GM18502 (cell line): Measurements from ENCODE around the gene SETX.

ENCODE experiments used
- ATAC-seq: cut with Tn5 transposase; IDR thresholded peaks from one replicate; pipeline ENCODE4 v1.9.1; 2021; ENCODE audit warnings: mild to moderate bottlenecking; ENCODE audit not compliant: unreplicated experiment, poor library complexity

Gene SETX

GRCh38 chr9:132242621-132243155 is 112.1 kb downstream of the SETX start:
- ATAC-seq: no peak

- peak; percentile 11 for ATAC-seq
Measured at GRCh38 chr9:132241840-132242620, 112.8 kb downstream of the SETX start.

GRCh38 chr9:132241483-132241839 is 113.3 kb downstream of the SETX start:
- peak; percentile 9 for ATAC-seq

- ATAC-seq: peak; percentile 74
Measured at GRCh38 chr9:132240841-132241482, 113.8 kb downstream of the SETX start.

- ATAC-seq: no peak
Measured at GRCh38 chr9:132239999-132240840, 114.6 kb downstream of the SETX start.

- no peak for ATAC-seq
Measured at GRCh38 chr9:132239518-132239917, 115.3 kb downstream of the SETX start.

GRCh38 chr9:132238992-132239391 is 115.8 kb downstream of the SETX start:
- ATAC-seq: no peak

- ATAC-seq: no peak
Measured at GRCh38 chr9:132238026-132238972, 116.5 kb downstream of the SETX start.

- no peak for ATAC-seq
Measured at GRCh38 chr9:132237481-132237880, 117.3 kb downstream of the SETX start.

GRCh38 chr9:132236662-132237311 is 118.0 kb downstream of the SETX start:
- no peak for ATAC-seq

GRCh38 chr9:132235894-132236661 is 118.7 kb downstream of the SETX start:
- ATAC-seq: no peak

- no peak for ATAC-seq
Measured at GRCh38 chr9:132235125-132235524, 119.7 kb downstream of the SETX start.

- no peak for ATAC-seq
Measured at GRCh38 chr9:132234535-132234934, 120.3 kb downstream of the SETX start.

- no peak for ATAC-seq
Measured at GRCh38 chr9:132233138-132233537, 121.6 kb downstream of the SETX start.

GRCh38 chr9:132232522-132232921 is 122.3 kb downstream of the SETX start:
- ATAC-seq: no peak

GRCh38 chr9:132231019-132231701 is 123.6 kb downstream of the SETX start:
- ATAC-seq: no peak

- ATAC-seq: no peak
Measured at GRCh38 chr9:132230605-132231004, 124.2 kb downstream of the SETX start.

GRCh38 chr9:132228062-132228461 is 126.7 kb downstream of the SETX start:
- no peak for ATAC-seq
